K562 (cell line): ENCODE measurements around the gene DPP10. TPM values are rescaled to one million over a fixed set of nuclear protein-coding genes. Genes with fewer than 3 reads are reported as not detected.

Experiments used
- ATAC-seq: fragments of 200-7000 bp; cut with Tn5 transposase; 3 replicates; pipeline ENCODE4 v1.9.1; 2020; ENCODE audit warnings: moderate library complexity
- BruUV-seq: library from RNA; stranded (reverse); fragments of 400-500 nt; replicated peaks from 2 replicates; lab custom pipeline; 2021; lab: Mats Ljungman, UMichigan
- CTCF ChIA-PET: fragments of 300-600 bp; formaldehyde crosslinking; extraction: SDS; loops from one replicate; lab custom pipeline; 2021; ENCODE audit warnings: low intra/inter-chr PET ratio; lab: Yijun Ruan, JAX
- POLR2A ChIA-PET: fragments of 300-600, 350-650 bp; sonication (Branson Sonifier 250); formaldehyde crosslinking; extraction: SDS; loops from one replicate; lab custom pipeline; 2021; ENCODE audit warnings: antibody characterized with exemption, inconsistent platforms; lab: Yijun Ruan, JAX
- DNase-seq, 4 experiments: peaks; one replicate each; pipeline versions ENCODE4 v3.0.0 to v3.0.0-alpha.2; 2011 to 2018; ENCODE audit warnings: low spot score in 3 of 4, mixed read lengths in 3 of 4; ENCODE audit errors: extremely low read depth in 1 of 4
- FAIRE-seq: peaks from 2 replicates; lab custom pipeline; 2011; peaks lifted over from hg19 to GRCh38; lab: Jason Lieb, UNC
- H2AFZ ChIP-seq: 2 replicates; pipeline ENCODE4 v1.6.0; 2011; ENCODE audit warnings: low read depth, low read length, control low read depth, inconsistent platforms
- H3K27ac ChIP-seq: fragments of 200-600 bp; 3 replicates; pipeline ENCODE4 v1.8.0; 2011; ENCODE audit warnings: low read depth, mild to moderate bottlenecking, control low read depth, inconsistent platforms, low read length, moderate library complexity, mixed read lengths; ENCODE audit errors: extremely low read depth
- H3K27me3 ChIP-seq, 2 experiments: fragments of 300-600 bp in 1 of 2; 2 replicates in 1 of 2; 3 replicates in 1 of 2; pipeline versions ENCODE4 v1.6.0 to v1.8.0; 2011; ENCODE audit warnings: inconsistent platforms in 2 of 2, low read length in 2 of 2, mild to moderate bottlenecking in 1 of 2, mixed read lengths in 1 of 2, moderate library complexity in 1 of 2; ENCODE audit not compliant: control insufficient read depth in 2 of 2, insufficient read depth in 2 of 2
- H3K36me3 ChIP-seq: fragments of 300-600 bp; 3 replicates; pipeline ENCODE4 v1.8.0; 2011; ENCODE audit warnings: mild to moderate bottlenecking, low read length, inconsistent platforms; ENCODE audit not compliant: control insufficient read depth, insufficient read depth
- H3K4me1 ChIP-seq, 2 experiments: fragments of 200-600 bp in 1 of 2; replicated peaks in 1 of 2; 2 replicates in 1 of 2; 3 replicates in 1 of 2; pipeline versions ENCODE4 v1.5.1 to v1.8.0; 2011; ENCODE audit warnings: inconsistent platforms in 2 of 2, low read length in 2 of 2, mild to moderate bottlenecking in 1 of 2, mixed read lengths in 1 of 2, moderate library complexity in 1 of 2; ENCODE audit not compliant: control insufficient read depth in 2 of 2, insufficient read depth in 2 of 2
- H3K4me2 ChIP-seq: 2 replicates; pipeline ENCODE4 v1.6.1; 2011; ENCODE audit warnings: low read length, control low read depth, inconsistent platforms, mixed read lengths; ENCODE audit not compliant: insufficient read depth
- H3K4me3 ChIP-seq: fragments of 200-600 bp; sonication (generic), shearing (Covaris generic); 2 replicates; pipeline ENCODE4 v1.5.1; 2016; ENCODE audit warnings: control low read depth, inconsistent platforms
- H3K79me2 ChIP-seq: fragments of 200-600 bp; 3 replicates; pipeline ENCODE4 v1.8.0; 2011; ENCODE audit warnings: low read length, inconsistent platforms; ENCODE audit not compliant: control insufficient read depth, insufficient read depth
- H3K9ac ChIP-seq, 2 experiments: 2 replicates each; pipeline versions ENCODE4 v1.6.0 to v1.6.1; 2011; ENCODE audit warnings: low read depth in 2 of 2, low read length in 2 of 2, control low read depth in 1 of 2, inconsistent platforms in 1 of 2, mild to moderate bottlenecking in 1 of 2, mixed read lengths in 1 of 2; ENCODE audit not compliant: insufficient read depth in 1 of 2
- H3K9me1 ChIP-seq: one replicate; pipeline ENCODE4 v1.6.0; 2011; ENCODE audit warnings: inconsistent platforms, mild to moderate bottlenecking, low read length, moderate library complexity; ENCODE audit not compliant: control insufficient read depth, insufficient read depth
- H3K9me3 ChIP-seq: replicated peaks from 2 replicates; pipeline ENCODE4 v1.5.1; 2011; ENCODE audit warnings: low read depth, low read length, inconsistent platforms; ENCODE audit not compliant: control insufficient read depth, insufficient read depth
- H4K20me1 ChIP-seq: replicated peaks from 2 replicates; pipeline ENCODE4 v1.6.1; 2011; ENCODE audit warnings: low read length, inconsistent platforms, mixed read lengths; ENCODE audit not compliant: control insufficient read depth, insufficient read depth
- BRD4 ChIP-seq: fragments of 200-600 bp; sonication (generic); IDR thresholded peaks from 2 replicates; pipeline ENCODE4 v1.6.1; 2017; ENCODE audit warnings: inconsistent platforms
- HEY1 ChIP-seq: fragments of 250-450 bp; sonication (Bioruptor Pico); IDR thresholded peaks from 2 replicates; pipeline ENCODE4 v1.5.0; 2020; ENCODE audit warnings: mild to moderate bottlenecking, moderate library complexity, borderline replicate concordance
- HSF4 ChIP-seq: fragments of 250-450 bp; sonication (Bioruptor Pico); IDR thresholded peaks from 2 replicates; pipeline ENCODE4 v2.1.2; 2022; ENCODE audit warnings: mild to moderate bottlenecking, moderate library complexity, borderline replicate concordance
- ILK ChIP-seq: fragments of 450-650 bp; IDR thresholded peaks from 2 replicates; pipeline ENCODE4 v1.6.1; 2016; ENCODE audit warnings: missing genetic modification characterization, low read depth, mild to moderate bottlenecking, missing compliant biosample characterization, moderate library complexity, borderline replicate concordance
- NR1H2 ChIP-seq: sonication (generic); formaldehyde crosslinking; IDR thresholded peaks from 2 replicates; pipeline ENCODE4 v1.4.0; 2020; ENCODE audit warnings: mild to moderate bottlenecking, missing genetic modification reagents
- NR2C1 ChIP-seq, 2 experiments: fragments of 450-650 bp; IDR thresholded peaks; 2 replicates each; pipeline ENCODE4 v1.6.1; 2017; ENCODE audit warnings: mild to moderate bottlenecking in 2 of 2, antibody characterized with exemption in 1 of 2, inconsistent platforms in 1 of 2, missing compliant biosample characterization in 1 of 2, missing genetic modification characterization in 1 of 2
- SMARCA4 ChIP-seq: fragments of 450-650 bp; IDR thresholded peaks from 2 replicates; pipeline ENCODE4 v1.6.1; 2016
- TGIF2 ChIP-seq: sonication (generic); formaldehyde crosslinking; IDR thresholded peaks from 2 replicates; pipeline ENCODE4 v1.8.1; 2022; ENCODE audit warnings: mild to moderate bottlenecking, missing genetic modification reagents, moderate library complexity
- ZNF253 ChIP-seq: fragments of 250-450 bp; sonication (Bioruptor Pico); conservative IDR thresholded peaks from 2 replicates; pipeline ENCODE4 v1.6.1; 2021; ENCODE audit warnings: mild to moderate bottlenecking
- ZNF780A ChIP-seq: fragments of 250-450 bp; sonication (Bioruptor Pico); IDR thresholded peaks from 2 replicates; pipeline ENCODE4 v1.5.0; 2021; ENCODE audit warnings: mild to moderate bottlenecking
- WGBS: fragments of 100-300 bp; shearing (Covaris generic); methylation state at CpG from one replicate; pipeline ENCODE4 v1.1.6; 2016; ENCODE audit warnings: low coverage, mixed read lengths; ENCODE audit not compliant: insufficient coverage; ENCODE audit errors: missing lambda C conversion rate; 5-methylcytosine and 5-hydroxymethylcytosine counted together
- in situ Hi-C: fragments of 300-500 bp; cut with MboI; formaldehyde crosslinking; loops from 4 replicates; pipeline ENCODE4 v1.15.0; 2018; ENCODE audit warnings: inconsistent platforms, mixed read lengths
- intact Hi-C: fragments of 100-400 bp; cut with micrococcal nuclease; formaldehyde crosslinking; loops from 2 replicates; pipeline ENCODE4 v1.14.2; 2022
- polyA plus RNA-seq, 8 experiments: library from polyadenylated mRNA; depleted of rRNA in 4 of 8; stranded (reverse) in 5 of 8; unstranded in 3 of 8; fragments of >200 nt; fragmentation: Nextera tagmentation in 2 of 8; fragmentation: Illumina TruSeq in 1 of 8; extraction: Ambion mirVana in 2 of 8; extraction: Trizol in 1 of 8; gene quantifications; 2 replicates each; pipeline versions ENCODE4 v1.2.1 to v1.2.3, GENCODE V29; 2011 to 2014; ENCODE audit warnings: inconsistent platforms in 1 of 8, missing spikeins in 1 of 8
- total RNA-seq, 7 experiments: library from RNA; depleted of rRNA in 6 of 7; stranded (reverse); fragments of >200 nt in 6 of 7; fragmentation: Illumina TruSeq in 2 of 7; extraction: Trizol in 2 of 7; gene quantifications; 2 replicates each; pipeline versions ENCODE4 v1.2.1 to v1.2.3, GENCODE V29; 2011 to 2021; ENCODE audit warnings: low replicate concordance in 1 of 7
- TF ChIP-seq, protein P1 (sequence below), 2 experiments: fragments of 450-650 bp; conservative IDR thresholded peaks; 2 replicates each; pipeline ENCODE4 v1.6.1; 2017; ENCODE audit warnings: mild to moderate bottlenecking in 2 of 2, moderate library complexity in 2 of 2
- TF ChIP-seq, protein P2 (sequence below), 2 experiments: IDR thresholded peaks; 2 replicates each; pipeline ENCODE4 v1.6.1; 2011; ENCODE audit warnings: borderline replicate concordance in 1 of 2, control low read depth in 1 of 2, low read depth in 1 of 2, low read length in 1 of 2, mild to moderate bottlenecking in 1 of 2, mixed read lengths in 1 of 2, moderate library complexity in 1 of 2; ENCODE audit not compliant: insufficient read depth in 1 of 2, insufficient read length in 1 of 2, poor library complexity in 1 of 2, severe bottlenecking in 1 of 2; ENCODE audit errors: extremely low read depth in 1 of 2
- TF ChIP-seq, protein P3 (sequence below): IDR thresholded peaks from 2 replicates; pipeline ENCODE4 v1.6.1; 2012; ENCODE audit warnings: low read depth, low read length, improper control_type of control experiment, borderline replicate concordance

The DPP10 gene
- total and polyA plus RNA-seq, 9 of the 15 experiments (the other 6 are each of a cell fraction or from before 2014, with no cell fraction given), result not detected

DNA sequence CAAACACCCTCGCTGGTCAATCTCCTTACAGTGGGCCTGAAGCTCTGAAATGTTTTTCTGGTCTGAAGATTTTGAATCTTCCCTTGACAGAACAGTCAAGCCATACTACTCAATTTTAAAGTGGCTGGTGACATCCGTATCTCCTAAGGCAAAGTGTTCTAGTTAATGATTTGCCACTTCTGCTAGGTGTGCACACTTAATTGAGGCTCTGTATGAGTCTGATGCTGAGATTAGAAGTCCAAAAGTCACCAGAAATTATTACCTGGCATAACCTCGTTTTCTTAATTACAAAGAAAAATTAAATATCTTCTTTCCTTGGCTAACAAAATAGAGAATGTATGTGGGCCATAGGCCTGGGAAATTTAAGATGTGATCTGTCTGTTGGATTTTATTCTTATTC lies 104.1 kb downstream of the DPP10 start (continued):
- TF ChIP-seq BRD4 (no peak), NR1H2 (no peak), HEY1 (CRISPR knock-in tag) (no peak), HSF4 (CRISPR knock-in tag) (no peak), ZNF253 (CRISPR knock-in tag) (no peak), TGIF2 (no peak)

DNA sequence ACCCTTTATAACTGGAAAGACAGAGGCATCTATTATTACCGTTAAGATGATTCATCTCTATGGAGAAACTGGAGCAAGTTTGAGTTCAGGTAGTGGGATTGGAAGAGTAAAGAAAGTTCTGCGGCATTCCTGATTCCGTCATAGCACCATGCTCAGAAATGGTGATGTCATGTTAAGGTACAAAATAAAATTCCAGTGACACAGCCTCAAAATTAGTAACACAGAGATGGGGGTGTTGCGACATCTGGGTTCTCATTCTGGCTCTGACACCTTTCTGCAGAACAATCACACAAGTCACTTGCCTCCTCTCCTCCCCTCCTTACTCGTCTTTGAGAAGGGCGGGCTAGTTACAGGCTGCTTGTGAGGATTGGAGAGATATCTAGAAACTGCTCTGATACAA lies 105.7 kb downstream of the DPP10 start:
- Histone ChIP-seq H4K20me1 (no peaks in the 10 kb centered on the region), H3K4me1 (no peaks in the 10 kb centered on the region), H3K79me2 (no peaks in the 10 kb centered on the region), H3K9me1 (no peaks in the 10 kb centered on the region), H2AFZ (no peak overlapping the region), H3K4me2 (no peak overlapping the region), H3K36me3 (no peaks in the 10 kb centered on the region), H3K9ac (no peak overlapping the region), H3K27me3 (no peaks in the 10 kb centered on the region), H3K27ac (no peak overlapping the region), H3K4me3 (no peak overlapping the region), H3K9me3 (no peaks in the 10 kb centered on the region)
- DNase-seq (no peak), FAIRE-seq (no peak), ATAC-seq (no peak)
- CTCF ChIA-PET, result no interaction called here
- POLR2A ChIA-PET, result no interaction called here
- in situ Hi-C loops (no loop called here), intact Hi-C loops (no loop called here)
- TF ChIP-seq ZNF780A (CRISPR knock-in tag), result no peak
- TF ChIP-seq, protein P1, sequence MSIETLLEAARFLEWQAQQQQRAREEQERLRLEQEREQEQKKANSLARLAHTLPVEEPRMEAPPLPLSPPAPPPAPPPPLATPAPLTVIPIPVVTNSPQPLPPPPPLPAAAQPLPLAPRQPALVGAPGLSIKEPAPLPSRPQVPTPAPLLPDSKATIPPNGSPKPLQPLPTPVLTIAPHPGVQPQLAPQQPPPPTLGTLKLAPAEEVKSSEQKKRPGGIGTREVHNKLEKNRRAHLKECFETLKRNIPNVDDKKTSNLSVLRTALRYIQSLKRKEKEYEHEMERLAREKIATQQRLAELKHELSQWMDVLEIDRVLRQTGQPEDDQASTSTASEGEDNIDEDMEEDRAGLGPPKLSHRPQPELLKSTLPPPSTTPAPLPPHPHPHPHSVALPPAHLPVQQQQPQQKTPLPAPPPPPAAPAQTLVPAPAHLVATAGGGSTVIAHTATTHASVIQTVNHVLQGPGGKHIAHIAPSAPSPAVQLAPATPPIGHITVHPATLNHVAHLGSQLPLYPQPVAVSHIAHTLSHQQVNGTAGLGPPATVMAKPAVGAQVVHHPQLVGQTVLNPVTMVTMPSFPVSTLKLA (conservative IDR thresholded peaks at IDR 0.05), result no peak
- TF ChIP-seq, protein P2, sequence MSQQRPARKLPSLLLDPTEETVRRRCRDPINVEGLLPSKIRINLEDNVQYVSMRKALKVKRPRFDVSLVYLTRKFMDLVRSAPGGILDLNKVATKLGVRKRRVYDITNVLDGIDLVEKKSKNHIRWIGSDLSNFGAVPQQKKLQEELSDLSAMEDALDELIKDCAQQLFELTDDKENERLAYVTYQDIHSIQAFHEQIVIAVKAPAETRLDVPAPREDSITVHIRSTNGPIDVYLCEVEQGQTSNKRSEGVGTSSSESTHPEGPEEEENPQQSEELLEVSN (IDR thresholded peaks at IDR 0.05; ENCODE audit: borderline replicate concordance in 1 of 2, extremely low read depth in 1 of 2, insufficient read depth in 1 of 2, insufficient read length in 1 of 2, low read depth in 1 of 2, low read length in 1 of 2, poor library complexity in 1 of 2, severe bottlenecking in 1 of 2), result no peak
- no peak for TF ChIP-seq ILK (tag)
- TF ChIP-seq, protein P3, sequence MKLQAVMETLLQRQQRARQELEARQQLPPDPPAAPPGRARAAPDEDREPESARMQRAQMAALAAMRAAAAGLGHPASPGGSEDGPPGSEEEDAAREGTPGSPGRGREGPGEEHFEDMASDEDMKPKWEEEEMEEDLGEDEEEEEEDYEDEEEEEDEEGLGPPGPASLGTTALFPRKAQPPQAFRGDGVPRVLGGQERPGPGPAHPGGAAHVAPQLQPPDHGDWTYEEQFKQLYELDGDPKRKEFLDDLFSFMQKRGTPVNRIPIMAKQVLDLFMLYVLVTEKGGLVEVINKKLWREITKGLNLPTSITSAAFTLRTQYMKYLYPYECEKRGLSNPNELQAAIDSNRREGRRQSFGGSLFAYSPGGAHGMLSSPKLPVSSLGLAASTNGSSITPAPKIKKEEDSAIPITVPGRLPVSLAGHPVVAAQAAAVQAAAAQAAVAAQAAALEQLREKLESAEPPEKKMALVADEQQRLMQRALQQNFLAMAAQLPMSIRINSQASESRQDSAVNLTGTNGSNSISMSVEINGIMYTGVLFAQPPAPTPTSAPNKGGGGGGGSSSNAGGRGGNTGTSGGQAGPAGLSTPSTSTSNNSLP, result no peak
- TF ChIP-seq SMARCA4, result no peak
- TF ChIP-seq NR2C1 (IDR thresholded peaks at IDR 0.05), result no peak
- no peak for TF ChIP-seq NR2C1 (tag; IDR thresholded peaks at IDR 0.05)
- no TSS peak for BruUV-seq
- 1% methylated on average over 6 of the region's 6 CpGs for WGBS
